Activated effector memory CD4-positive, alpha-beta T cell treated with Interleukin-2 at 50 U/mL for 16 hours (primary cell): Measurements from ENCODE around the gene GNA12.

Experiments used
- DNase-seq: peaks from one replicate; pipeline ENCODE4 v3.0.0-alpha.2; 2020

The GNA12 gene, protein sequence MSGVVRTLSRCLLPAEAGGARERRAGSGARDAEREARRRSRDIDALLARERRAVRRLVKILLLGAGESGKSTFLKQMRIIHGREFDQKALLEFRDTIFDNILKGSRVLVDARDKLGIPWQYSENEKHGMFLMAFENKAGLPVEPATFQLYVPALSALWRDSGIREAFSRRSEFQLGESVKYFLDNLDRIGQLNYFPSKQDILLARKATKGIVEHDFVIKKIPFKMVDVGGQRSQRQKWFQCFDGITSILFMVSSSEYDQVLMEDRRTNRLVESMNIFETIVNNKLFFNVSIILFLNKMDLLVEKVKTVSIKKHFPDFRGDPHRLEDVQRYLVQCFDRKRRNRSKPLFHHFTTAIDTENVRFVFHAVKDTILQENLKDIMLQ

DNA sequence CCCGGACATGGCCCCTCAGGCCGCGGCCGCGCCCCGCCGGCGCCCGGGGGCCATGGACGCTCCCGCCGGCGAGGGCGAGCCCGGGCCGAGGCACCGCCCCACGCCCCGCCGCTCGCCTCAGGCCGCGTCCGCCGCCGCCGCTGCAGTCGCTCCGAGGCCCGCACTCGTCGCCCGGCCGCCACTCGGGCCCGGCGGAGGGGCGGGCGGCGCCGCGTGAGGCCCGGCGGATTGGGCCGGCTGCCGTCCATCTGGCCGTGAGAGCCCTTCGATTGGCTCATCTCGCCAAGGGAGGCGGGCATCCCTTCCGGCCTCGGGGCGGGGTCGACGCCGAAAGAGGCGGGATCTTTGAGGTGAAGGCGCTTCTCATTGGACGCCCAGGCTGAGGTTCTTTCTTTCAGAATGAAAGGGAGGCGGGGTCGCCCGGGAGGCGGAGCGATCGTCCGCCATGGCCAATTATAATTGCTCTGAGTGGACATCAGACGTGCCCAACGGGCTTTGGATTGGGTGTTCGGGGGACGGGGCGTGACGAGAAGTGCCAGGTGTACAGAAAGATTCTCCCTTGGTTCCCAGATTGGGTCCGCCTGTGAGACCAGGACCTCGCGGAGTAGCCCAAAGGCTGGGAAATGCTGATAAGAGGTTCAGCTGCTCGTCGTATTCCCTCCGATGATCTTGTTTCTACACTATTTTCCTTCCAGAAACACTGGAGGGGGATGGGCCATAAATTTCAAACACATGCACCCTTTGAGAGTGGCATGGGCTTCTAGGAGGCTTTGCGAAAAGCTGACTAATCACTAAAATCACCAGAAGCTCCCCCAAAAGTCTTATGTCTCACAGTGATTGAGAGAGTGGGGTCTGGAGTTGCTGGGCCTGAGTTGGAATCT lies at the start of gene GNA12:
GNA12 (minus strand) TSS at position 156 of the 881 bp plus-strand sequence; CDS start at position 9, 147 bp downstream.
- DNase-seq: peak; percentile 98

DNA sequence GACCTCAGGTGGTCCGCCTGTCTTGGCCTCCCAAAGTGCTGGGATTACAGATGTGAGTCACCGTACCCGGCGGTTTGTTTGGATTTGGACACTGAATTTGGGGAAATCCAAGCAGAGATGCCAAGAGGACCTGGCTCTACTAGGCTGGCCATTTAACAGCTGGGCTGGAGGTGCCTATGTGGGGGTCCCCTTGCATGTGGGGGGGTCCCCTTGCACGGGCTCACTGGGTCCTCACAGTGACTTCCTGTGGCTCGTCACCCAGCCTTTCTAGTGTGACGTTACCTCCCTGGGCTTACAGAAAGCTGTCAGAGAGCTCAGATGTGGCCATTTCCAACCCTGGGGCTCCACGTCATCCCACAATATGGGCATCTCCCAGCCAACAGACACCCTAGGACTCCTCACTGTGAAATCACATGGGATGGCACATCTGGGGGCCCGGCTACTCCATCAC lies 49.3 kb upstream of the GNA12 start:
- DNase-seq: no peak

DNA sequence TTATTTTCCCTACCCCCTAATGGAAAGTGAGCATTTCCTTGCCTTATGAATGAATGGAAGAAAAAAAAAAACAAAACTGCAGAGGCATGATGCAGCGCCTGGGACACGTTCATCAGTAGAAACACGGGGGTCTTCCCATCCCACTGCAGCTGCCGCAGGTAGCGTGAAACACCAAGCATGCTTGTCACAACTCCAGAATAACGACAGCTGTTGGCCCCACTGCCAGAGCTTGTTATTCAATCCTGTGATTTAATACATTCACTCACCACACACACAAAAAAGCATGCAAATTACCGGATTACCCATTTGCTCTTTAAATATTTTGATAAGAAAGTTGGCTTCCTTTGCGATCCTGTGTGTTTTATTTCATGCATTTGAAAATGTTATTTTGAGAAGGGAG lies 48.4 kb upstream of the GNA12 start:
- no peak for DNase-seq

DNA sequence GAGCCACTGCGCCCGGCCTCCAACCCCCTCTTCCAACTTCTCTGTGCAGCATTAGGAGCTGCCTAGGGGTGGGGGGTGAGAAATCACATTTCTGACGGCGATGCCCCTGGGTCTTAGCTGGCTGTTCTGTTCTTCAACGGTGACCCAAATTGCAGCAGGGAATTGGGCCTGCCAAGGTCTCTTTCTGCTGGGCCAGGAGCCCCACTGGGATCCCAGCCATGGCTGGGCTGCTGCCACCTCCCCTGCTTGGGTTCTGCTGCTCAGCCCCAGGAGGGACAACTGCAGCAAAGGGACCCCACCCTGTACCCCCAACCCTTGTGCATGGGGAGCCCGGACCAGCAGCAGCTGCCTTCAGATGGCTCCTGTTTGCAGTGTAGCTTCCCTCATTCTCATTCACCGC lies 43.7 kb upstream of the GNA12 start:
- no peak for DNase-seq

DNA sequence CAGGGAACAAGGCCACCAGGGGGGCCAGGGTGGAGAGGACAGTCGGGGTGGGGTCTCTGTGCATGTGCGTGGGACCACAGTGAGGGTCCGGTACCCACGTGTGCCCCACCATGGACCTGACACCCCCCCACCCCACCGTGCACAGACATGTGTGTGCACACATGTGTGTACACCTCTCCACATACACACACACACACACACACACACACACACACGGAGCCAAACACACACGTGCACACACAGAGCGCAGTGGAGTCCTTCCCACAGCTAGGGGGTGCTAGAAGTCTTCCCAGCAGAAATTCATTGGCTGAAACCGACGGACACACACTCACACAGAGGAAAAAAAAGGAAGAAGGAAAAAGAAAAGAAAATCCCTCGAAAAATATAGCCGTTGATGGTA lies 42.8 kb upstream of the GNA12 start:
- DNase-seq: peak; percentile 20

DNA sequence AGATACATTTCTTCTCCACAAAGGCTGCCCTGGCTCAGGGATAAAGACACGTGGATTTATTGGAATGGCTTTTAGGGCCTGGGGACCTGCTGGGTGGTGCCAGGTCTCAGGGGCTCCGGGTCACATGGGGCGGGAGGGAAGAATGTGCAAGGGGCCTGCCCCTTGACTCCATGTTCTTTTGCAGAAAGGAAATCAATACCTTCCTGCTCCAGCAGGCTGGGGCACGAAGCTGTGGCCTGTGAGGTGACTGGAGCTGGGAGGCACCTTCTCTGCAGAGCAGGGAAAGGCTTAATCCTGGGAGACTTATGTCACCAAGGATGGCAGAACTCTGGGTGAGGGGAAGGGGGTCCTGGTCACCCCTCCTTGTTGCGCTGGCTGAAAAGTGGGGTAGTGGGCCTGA lies 42.3 kb upstream of the GNA12 start:
- DNase-seq: no peak

DNA sequence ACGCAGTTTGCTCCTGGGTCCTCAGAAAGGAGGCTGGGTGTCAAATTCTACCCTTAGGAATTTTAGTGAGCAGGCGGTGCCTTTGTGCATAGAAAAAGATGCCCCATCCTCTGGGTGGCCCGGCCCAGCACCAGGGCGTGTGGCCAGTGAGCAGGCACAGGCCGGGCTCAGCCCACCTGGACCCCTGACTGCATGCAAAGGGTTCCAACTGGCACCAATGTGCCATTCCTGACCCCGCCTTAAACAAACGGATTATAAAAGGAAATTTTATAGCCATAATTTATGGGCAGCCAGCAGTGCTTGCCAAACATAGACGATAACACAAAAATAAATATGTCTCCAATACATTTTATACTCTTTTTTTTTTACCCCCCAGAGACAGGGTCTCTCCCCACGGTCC lies 40.1 kb upstream of the GNA12 start:
- no peak for DNase-seq

DNA sequence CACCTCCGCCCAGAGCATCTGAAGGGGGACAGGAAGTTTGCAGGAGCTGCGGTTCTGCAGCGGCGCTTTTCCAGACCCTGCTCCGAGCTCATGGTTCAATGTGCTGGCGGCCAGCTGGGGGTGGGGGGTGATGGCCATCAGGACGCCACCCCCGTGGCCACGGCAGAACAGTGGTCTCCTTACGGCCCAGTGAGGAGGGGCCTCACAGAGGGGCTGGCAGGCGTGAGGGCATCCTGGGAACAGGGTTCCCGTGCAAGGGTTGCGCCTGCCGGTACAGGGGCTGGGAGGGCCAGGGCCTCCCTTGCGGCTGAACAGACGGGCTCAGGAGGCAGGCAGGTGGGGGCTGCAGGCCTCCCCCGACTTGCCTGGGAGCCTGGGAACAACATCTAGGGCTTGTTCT lies 39.0 kb upstream of the GNA12 start:
- DNase-seq: no peak

DNA sequence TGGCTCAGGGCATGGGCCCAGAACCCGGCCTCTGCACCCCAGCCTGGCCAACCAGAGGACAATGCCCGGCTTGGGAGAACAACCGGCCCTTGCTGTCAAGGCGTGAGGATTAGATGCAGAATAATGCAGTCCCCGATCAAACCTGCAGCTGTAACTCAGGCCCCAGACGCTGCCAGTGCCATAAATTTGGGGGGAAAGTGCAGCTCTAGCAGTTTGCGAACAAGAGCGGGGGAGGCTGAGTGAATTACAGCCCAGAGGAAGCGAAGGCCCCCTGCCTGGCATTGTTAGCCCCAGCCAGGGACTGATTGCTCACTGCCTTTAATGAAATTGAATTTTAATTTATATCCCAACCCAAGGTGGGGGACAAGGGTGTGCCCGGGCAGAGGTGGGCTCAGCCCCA lies 38.0 kb upstream of the GNA12 start:
- DNase-seq: no peak

DNA sequence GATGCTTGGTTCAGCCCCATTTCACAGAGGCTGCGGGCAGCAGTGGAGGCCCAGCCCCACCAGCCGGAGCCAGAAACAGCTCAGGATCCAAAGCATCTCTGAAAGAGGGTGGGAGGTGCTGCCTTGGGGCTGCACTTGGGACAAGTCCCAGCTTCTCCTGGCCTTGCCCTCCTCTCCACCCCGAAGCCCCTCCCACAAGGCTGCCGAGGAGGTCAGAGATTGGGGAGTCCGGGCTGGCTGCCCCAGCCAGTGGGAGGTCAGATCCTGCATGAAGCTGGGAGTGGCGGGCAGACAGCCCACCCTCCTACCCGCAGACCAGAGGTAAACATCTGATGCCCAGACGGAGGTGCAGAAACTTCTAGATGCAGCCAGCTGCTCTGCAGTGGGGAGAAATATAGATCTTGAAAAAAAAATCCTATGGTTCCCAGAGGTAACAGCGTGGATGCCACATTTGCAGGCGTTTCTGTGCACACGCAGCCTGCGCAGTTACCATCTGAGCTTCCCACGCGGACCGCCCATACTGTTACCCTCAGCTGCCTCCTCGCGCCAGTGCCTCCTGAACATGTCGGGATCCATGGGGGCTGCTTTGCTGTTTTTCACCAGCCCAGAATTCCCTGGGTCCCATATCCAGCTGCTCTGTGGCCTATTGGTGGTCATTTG lies 36.9 kb upstream of the GNA12 start:
- no peak for DNase-seq

DNA sequence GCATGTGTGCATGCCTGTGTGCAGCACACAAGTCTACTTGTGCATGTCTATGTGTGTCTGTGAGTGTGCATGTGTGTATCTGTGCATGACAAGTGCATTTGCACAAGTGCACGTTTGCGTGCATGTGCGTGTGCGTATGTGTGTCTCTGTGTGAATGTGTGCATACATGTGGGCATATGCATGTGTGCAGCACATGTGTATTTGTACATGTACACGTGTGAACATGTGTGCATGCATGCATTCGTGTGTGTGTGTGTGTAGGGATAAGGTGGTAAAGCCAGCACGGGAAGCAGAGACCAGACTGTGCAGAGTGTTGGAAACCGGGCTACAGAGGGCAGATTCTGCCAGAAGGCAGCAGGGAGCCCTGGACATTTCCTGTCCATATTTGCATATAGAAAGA lies 35.9 kb upstream of the GNA12 start:
- no peak for DNase-seq

DNA sequence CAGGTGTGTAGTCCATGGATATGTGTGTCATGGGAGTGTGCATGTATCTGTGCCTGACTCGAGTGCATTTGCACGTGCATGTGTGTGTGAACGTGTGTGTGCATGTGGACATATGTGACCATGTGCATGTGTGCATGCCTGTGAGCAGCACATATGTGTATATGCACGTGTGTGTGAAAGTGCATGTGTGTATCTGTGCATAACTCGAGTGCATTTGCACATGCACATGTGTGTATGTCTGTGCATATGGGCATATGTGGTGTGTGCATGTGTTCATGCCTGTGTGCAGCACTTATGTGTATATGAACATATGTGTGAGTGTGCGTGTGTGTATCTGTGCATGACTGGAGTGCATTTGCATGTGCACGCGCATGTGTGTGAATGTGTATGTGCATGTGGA lies 35.2 kb upstream of the GNA12 start:
- no peak for DNase-seq

DNA sequence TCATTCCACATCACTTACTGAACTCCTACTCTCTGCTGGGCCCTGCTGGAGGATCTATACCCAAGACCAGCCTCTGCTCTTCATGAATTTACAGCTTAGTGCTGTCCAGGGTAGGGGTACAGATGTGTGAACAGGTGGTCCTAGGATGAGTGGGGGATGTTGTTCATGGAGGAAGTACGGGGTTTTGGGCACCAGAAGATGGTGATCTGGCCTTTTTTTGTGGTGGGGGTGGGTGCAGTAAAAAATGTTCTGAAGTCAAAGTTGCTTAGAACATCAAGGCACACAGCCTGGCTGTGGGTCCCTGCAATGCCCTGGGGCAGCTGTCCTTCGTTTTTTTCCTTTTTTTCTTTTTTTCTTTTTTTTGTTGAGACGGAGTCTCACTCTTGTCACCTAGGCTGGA lies 34.2 kb upstream of the GNA12 start:
- no peak for DNase-seq

DNA sequence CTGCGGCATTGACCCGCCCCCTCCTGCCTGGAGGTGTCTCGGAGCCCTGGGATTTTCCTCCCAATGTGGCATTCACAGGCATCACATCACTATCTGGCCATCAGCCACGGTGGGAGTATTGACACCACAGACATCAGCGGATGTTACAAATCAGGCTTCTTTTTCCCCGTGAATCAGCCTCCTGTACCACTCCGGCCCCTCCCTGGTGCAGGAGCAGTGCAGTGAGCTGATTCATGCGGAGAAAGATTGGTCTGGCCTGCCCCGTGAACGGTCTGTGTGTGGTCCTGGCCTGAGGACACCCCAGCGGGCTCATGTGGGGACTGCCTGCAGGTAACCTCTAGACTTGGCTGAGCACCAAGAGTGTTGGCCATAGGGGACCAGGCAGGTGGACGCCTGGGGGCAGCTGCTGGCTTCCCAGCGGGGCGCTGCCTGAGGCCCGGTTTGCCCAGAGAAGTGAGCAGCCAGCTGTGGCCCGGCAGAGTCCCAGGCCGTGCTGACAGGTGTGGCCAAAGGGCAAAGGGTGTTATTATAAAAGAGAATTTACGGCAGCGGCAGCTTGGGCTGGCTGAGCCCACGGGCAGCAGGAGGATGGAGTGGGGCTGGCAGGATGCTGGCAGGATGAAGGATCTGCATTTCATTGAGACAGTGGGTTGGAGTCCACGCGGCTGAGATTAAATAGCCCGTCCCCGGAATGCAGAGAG lies 32.1 kb upstream of the GNA12 start:
- no peak for DNase-seq

DNA sequence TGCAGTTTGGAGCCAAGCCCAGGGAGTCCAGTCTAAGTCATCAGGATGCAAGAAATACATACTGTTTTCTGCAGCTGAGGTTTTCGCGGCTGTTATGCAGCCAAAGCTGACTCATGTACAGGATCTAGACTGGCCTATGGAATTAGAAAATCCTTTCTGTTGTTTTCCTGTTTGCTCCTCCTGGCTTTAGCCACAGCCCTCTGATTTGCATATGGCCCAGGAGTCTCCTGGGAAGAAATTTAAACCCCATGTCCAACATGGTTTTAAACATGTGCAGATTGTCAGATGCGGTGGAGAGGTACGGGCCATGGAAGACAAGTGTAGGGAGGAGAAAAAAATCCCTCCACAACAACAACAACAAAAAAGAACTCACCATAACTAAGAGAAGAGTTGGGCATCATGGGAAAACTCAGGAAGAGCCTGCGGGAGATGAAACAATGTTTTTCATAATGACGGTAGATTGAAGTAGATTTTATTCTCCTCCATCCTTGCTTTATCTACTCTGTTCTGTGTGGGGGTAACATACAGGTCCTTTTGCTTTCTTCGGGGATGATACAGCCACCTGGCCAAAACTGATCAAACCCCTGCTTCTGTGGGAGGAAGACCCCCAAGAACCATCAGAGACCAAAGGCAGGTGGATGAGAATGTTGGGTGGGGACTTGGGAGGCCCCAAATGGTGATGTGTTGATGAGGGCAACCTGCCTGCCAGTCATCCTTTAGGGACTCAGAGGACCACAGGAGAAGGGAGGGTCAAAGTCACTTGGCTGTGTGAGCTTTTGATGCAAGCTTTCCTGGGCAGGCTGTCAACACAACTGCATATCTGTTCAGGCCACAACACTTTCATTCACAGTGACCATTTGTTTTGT lies 29.8 kb upstream of the GNA12 start:
- DNase-seq: no peak

DNA sequence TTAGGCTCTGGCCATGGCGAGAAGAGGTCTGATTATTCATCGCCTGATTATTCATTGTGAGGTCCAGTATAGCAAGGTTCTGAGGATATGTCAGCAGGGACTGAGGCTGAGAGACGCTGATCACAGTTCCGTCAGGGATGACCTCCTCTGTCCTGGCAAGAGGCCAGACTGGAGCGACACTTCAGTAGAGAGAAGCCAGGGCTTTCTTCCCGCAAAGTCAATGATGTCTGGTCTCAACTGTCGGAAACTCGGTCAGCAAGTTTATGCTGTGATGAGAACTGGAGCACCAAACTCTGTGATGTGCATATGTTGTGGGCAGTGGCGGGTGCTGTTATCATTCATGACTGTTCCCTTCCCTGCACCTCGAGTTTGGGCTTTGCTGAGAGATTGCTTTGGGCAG lies 29.0 kb upstream of the GNA12 start:
- no peak for DNase-seq

DNA sequence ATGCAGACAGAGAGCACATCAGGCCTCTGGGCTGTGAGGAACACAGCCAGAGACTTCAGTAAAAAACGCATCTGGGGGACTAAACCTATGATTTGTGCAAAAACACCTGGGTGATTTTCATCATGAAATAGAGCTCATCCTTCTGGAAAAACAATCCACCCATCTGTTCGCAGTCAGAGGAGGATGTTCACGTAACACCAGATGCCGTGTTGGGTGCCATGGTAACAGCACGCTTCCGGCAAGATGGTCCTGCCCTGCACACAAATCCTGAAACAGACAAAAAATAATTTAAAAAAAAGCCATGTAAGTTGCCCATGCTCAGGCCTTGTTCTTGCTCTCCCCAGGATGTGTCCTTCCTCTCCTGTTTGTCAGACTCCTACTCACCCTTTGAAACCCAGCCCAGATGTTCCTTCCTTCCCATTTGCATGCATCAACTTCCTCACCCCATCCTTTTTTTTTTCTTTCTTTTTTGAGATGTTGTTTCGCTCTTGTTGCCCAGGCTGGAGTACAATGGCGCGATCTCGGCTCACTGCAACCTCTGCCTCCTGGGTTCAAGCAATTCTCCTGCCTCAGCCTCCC lies 28.3 kb upstream of the GNA12 start:
- DNase-seq: no peak

DNA sequence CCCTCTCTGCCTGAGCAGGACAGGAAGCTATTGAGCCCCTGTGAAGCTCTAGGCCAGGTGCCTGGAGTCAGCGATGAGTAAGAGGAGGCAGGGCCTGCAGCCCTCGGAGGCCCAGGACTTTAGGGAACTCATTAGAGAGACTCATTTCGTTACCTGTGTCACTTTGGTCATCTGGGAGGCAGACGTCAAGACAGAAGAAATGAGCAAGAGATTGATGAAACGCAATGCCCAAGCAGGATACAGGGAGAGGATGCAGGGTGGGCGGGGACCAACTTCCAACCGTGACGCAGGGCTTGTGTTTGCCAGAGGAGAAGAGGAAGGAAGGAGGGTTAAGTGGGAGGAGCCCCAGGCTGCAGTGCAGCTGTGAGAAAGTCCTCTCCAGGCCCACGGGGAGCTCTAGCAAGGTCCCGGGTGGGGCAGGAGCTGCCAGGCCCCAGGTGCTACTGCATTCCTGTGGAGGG lies 26.4 kb upstream of the GNA12 start:
- peak; percentile 43 for DNase-seq

DNA sequence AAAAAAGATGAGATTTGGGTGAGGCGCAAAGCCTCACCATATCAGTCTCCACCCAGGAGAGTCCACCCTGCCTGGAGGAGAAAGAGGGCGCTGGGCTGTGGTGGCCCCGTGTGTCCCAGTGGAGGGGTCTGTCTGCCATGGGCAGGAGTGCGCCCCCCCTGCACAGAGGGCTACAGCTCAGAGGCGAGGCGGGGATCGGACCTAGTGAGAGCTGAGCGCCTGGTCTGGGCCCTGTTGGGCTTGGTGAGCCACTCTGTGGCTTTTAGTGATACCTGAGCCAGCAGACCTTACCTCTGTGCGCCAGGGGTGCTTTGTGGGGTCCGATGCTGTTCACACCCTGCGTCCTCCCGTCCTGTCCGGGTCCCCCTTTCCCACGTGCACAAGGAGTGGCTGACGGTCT lies 25.9 kb upstream of the GNA12 start:
- no peak for DNase-seq

DNA sequence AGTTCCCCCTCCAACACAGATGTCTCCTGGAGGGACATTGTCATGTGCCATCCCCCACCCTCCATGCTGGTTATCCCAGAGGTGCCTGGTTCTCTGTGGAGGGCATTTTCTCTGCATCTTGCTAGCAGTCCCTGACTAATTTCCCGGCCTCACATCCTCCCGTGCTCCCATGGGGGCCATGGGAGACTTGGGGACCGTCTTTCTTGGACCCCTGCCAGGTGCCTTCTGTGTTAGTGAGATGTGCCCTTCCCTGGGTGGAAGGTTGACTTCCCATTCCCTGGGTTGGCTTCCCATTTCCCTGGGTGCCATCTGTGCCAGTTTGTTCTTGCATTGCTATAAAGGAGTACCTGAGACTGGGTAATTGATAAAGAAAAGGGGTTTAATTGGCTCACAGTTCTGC lies 22.5 kb upstream of the GNA12 start:
- DNase-seq: no peak

DNA sequence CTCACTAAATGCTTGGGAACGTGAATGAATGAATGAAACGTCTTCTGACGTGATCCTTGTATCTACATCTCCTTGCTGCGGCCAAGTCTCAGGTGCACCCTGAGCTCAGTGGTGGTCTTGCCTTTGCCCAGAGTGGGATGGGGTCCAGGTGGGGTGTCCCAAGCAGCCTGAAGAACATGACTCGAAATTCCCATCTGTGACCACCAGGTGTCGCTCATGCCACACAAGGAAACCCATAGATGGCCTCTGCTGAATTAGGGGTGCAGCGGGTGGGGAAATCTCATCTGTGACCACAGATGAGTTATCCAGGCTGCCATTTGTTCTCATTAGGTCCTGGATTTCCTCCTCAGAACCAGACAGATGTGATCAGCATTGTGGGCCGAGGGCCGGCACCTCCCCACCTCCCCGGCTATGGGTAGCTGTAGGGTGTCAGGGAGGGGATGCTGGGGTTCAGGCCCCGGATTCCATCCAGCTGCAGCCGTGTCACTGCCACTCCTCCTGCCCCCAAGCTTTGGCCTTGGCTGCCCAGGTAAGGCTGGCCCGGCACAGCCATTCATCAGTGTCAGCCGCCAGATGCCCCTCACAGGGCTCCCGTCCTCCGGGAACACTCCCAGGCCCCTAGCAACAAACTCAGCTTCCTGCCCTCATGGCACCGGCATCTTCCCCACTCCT lies 21.0 kb upstream of the GNA12 start:
- peak; percentile 56 for DNase-seq
